22Rv1 (cell line): ENCODE data around the gene SIX5.

Experiments used
- CTCF ChIP-seq: fragments of 450-650 bp; IDR thresholded peaks from 2 replicates; pipeline ENCODE4 v1.5.1; 2017; ENCODE audit warnings: mild to moderate bottlenecking
- ZFX ChIP-seq: fragments of 450-650 bp; IDR thresholded peaks from 2 replicates; pipeline ENCODE4 v1.6.1; 2017; ENCODE audit warnings: antibody characterized with exemption, borderline replicate concordance

- no peak for TF ChIP-seq CTCF
- no peak for TF ChIP-seq ZFX
These were observed 7.3 kb downstream of the SIX5 start for GRCh38 chr19:45761714-45762113.
